HepG2 (cell line): Measurements from ENCODE around the gene CCDC91. TPM values are rescaled to one million over a fixed set of nuclear protein-coding genes. Genes with fewer than 3 reads are reported as not detected.

ENCODE experiments used
- ATAC-seq: fragments of 200-7000 bp; cut with Tn5 transposase; 3 replicates; pipeline ENCODE4 v1.9.1; 2020; ENCODE audit warnings: mild to moderate bottlenecking, moderate library complexity
- BruUV-seq: library from RNA; stranded (reverse); fragments of 400-500 nt; replicated peaks from 2 replicates; lab custom pipeline; 2021; lab: Mats Ljungman, UMichigan
- CTCF ChIA-PET: fragments of 300-600 bp; formaldehyde crosslinking; extraction: SDS; loops from one replicate; lab custom pipeline; 2021; ENCODE audit warnings: low total read pairs, inconsistent platforms, low intra/inter-chr PET ratio; lab: Yijun Ruan, JAX
- POLR2A ChIA-PET: fragments of 350-600 bp; sonication (Branson Sonifier 250); formaldehyde crosslinking; loops from one replicate; lab custom pipeline; 2020; ENCODE audit warnings: antibody characterized with exemption, inconsistent platforms; lab: Yijun Ruan, JAX
- DNase-seq: peaks from one replicate; pipeline ENCODE4 v3.0.0-alpha.2; 2015; ENCODE audit warnings: low spot score
- FAIRE-seq: peaks from 3 replicates; lab custom pipeline; 2011; peaks lifted over from hg19 to GRCh38; lab: Jason Lieb, UNC
- H2AFZ ChIP-seq: one replicate; pipeline ENCODE4 v1.6.1; 2011; ENCODE audit warnings: low read length, inconsistent platforms
- H3K27ac ChIP-seq: fragments of 300-600 bp; 3 replicates; pipeline ENCODE4 v1.8.0; 2011; ENCODE audit warnings: mixed run types, mild to moderate bottlenecking, mixed read lengths, low read length, inconsistent platforms; ENCODE audit not compliant: insufficient read depth; ENCODE audit errors: extremely low read length
- H3K27me3 ChIP-seq, 2 experiments: fragments of 200-600 bp in 1 of 2; 2 replicates in 1 of 2; 3 replicates in 1 of 2; pipeline versions ENCODE4 v1.6.0 to v1.8.0; 2011; ENCODE audit warnings: low read length in 2 of 2, mild to moderate bottlenecking in 2 of 2, moderate library complexity in 2 of 2, inconsistent platforms in 1 of 2; ENCODE audit not compliant: insufficient read depth in 2 of 2, control insufficient read depth in 1 of 2
- H3K36me3 ChIP-seq, 2 experiments: fragments of 200-600 bp in 1 of 2; replicated peaks in 1 of 2; 2 replicates in 1 of 2; 3 replicates in 1 of 2; pipeline versions ENCODE4 v1.5.1 to v1.8.0; 2011; ENCODE audit warnings: low read length in 2 of 2, inconsistent platforms in 1 of 2; ENCODE audit not compliant: insufficient read depth in 2 of 2, control insufficient read depth in 1 of 2
- H3K4me1 ChIP-seq: 2 replicates; pipeline ENCODE4 v1.5.1; 2012; ENCODE audit warnings: low read length, inconsistent platforms; ENCODE audit not compliant: insufficient read depth
- H3K4me2 ChIP-seq: 2 replicates; pipeline ENCODE4 v1.6.0; 2011; ENCODE audit warnings: low read depth, low read length, inconsistent platforms
- H3K4me3 ChIP-seq, 3 experiments: fragments of 200-600 bp in 1 of 3; sonication (generic), shearing (Covaris generic) in 1 of 3; replicated peaks in 1 of 3; 2 replicates each; pipeline ENCODE4 v1.5.1; 2011 to 2016; ENCODE audit warnings: low read length in 3 of 3, inconsistent platforms in 2 of 3, low read depth in 2 of 3, mild to moderate bottlenecking in 2 of 3, control low read depth in 1 of 3, mixed read lengths in 1 of 3; ENCODE audit not compliant: insufficient read depth in 1 of 3
- H3K79me2 ChIP-seq: one replicate; pipeline ENCODE4 v1.6.1; 2011; ENCODE audit warnings: low read length, inconsistent platforms; ENCODE audit not compliant: insufficient read depth
- H3K9ac ChIP-seq: 2 replicates; pipeline ENCODE4 v1.6.0; 2011; ENCODE audit warnings: mild to moderate bottlenecking, low read depth, low read length, inconsistent platforms; ENCODE audit not compliant: insufficient read depth
- H3K9me3 ChIP-seq: 2 replicates; pipeline ENCODE4 v1.5.1; 2012; ENCODE audit warnings: mild to moderate bottlenecking, low read length
- H4K20me1 ChIP-seq: 2 replicates; pipeline ENCODE4 v1.6.0; 2011; ENCODE audit warnings: inconsistent platforms, mild to moderate bottlenecking, low read length, moderate library complexity; ENCODE audit not compliant: insufficient read depth
- E2F5 ChIP-seq: sonication (generic); formaldehyde crosslinking; conservative IDR thresholded peaks from 2 replicates; pipeline ENCODE4 v1.4.0; 2020; ENCODE audit warnings: missing genetic modification reagents
- ESRRA ChIP-seq: sonication (generic); formaldehyde crosslinking; IDR thresholded peaks from 2 replicates; pipeline ENCODE4 v1.5.1; 2020; ENCODE audit warnings: mild to moderate bottlenecking, low read depth, missing genetic modification reagents
- KDM5A ChIP-seq: fragments of 200-600 bp; sonication (generic); IDR thresholded peaks from 2 replicates; pipeline ENCODE4 v1.7.0; 2018; ENCODE audit warnings: antibody characterized with exemption, mild to moderate bottlenecking, low read length, borderline replicate concordance
- MXD4 ChIP-seq: IDR thresholded peaks from 2 replicates; pipeline ENCODE4 v1.6.1; 2016; ENCODE audit warnings: mild to moderate bottlenecking, missing biosample characterization, missing genetic modification reagents
- PHF5A ChIP-seq: IDR thresholded peaks from one replicate; pipeline ENCODE4 v1.6.1; 2018; ENCODE audit warnings: low read depth, missing genetic modification reagents; ENCODE audit not compliant: unreplicated experiment
- PHF8 ChIP-seq: sonication (generic); formaldehyde crosslinking; IDR thresholded peaks from 2 replicates; pipeline ENCODE4 v1.5.0; 2020; ENCODE audit warnings: missing genetic modification reagents
- RFXANK ChIP-seq: IDR thresholded peaks from 2 replicates; pipeline ENCODE4 v1.6.1; 2016
- SETDB1 ChIP-seq: sonication (generic); formaldehyde crosslinking; IDR thresholded peaks from 2 replicates; pipeline ENCODE4 v1.5.1; 2020; ENCODE audit warnings: missing genetic modification reagents, mild to moderate bottlenecking, borderline replicate concordance
- TBX3 ChIP-seq: fragments of 450-650 bp; IDR thresholded peaks from 2 replicates; pipeline ENCODE4 v1.6.1; 2017; ENCODE audit warnings: antibody characterized with exemption, mild to moderate bottlenecking, inconsistent platforms, borderline replicate concordance
- ZNF180 ChIP-seq: sonication (generic); formaldehyde crosslinking; IDR thresholded peaks from 2 replicates; pipeline ENCODE4 v1.4.0; 2020; ENCODE audit warnings: low read depth, missing genetic modification reagents, borderline replicate concordance
- ZNF274 ChIP-seq: sonication (generic); formaldehyde crosslinking; IDR thresholded peaks from 2 replicates; pipeline ENCODE4 v1.5.1; 2020; ENCODE audit warnings: mild to moderate bottlenecking, missing genetic modification reagents
- ZNF367 ChIP-seq: sonication (generic); formaldehyde crosslinking; IDR thresholded peaks from 2 replicates; pipeline ENCODE4 v1.4.0; 2020; ENCODE audit warnings: missing genetic modification reagents, borderline replicate concordance
- ZNF704 ChIP-seq: sonication (generic); formaldehyde crosslinking; IDR thresholded peaks from 2 replicates; pipeline ENCODE4 v1.8.1; 2023; ENCODE audit warnings: mild to moderate bottlenecking, inconsistent platforms, moderate library complexity, missing genetic modification reagents, borderline replicate concordance
- WGBS: methylation state at CpG from one replicate; pipeline ENCODE4 v1.1.6; 2017; ENCODE audit warnings: low lambda C conversion rate; 5-methylcytosine and 5-hydroxymethylcytosine counted together
- in situ Hi-C: cut with HindIII; loops from 2 replicates; pipeline ENCODE4 v1.10.0; 2017; ENCODE audit warnings: low pct_unique_long_range_greater_than_20kb; ENCODE audit not compliant: extremely low pct_ligation_motif_present
- intact Hi-C: fragments of 100-400 bp; cut with micrococcal nuclease; formaldehyde crosslinking; loops from one replicate; pipeline ENCODE4 v1.10.0; 2022; ENCODE audit not compliant: unreplicated experiment
- polyA plus RNA-seq, 8 experiments: library from polyadenylated mRNA; depleted of rRNA in 3 of 8; stranded (reverse) in 7 of 8; unstranded in 1 of 8; fragments of >200 nt; fragmentation: Illumina TruSeq in 4 of 8; extraction: Trizol in 4 of 8; gene quantifications; 2 replicates each; pipeline versions ENCODE4 v1.2.1 to v1.2.3, GENCODE V29; 2011 to 2016; ENCODE audit warnings: low read depth in 4 of 8, missing spikeins in 1 of 8, mixed read lengths in 1 of 8; ENCODE audit not compliant: insufficient read depth in 1 of 8
- total RNA-seq, 5 experiments: library from RNA; depleted of rRNA; stranded (reverse); fragments of >200 nt; fragmentation: Illumina TruSeq; extraction: Trizol; gene quantifications; 2 replicates each; pipeline ENCODE4 v1.2.3, GENCODE V29; 2016; ENCODE audit warnings: low read depth in 1 of 5

The CCDC91 gene
- total and polyA plus RNA-seq, 2 of the 13 experiments (the other 11 are each of a cell fraction or from before 2014, with no cell fraction given) = 9.8 to 15.8 TPM

- H3K27ac ChIP-seq = no peak overlapping the region
- H3K36me3 ChIP-seq = no peaks in the 10 kb centered on the region
- H3K79me2 ChIP-seq = no peaks in the 10 kb centered on the region
- no peak overlapping the region for H3K4me2 ChIP-seq
- no peak for FAIRE-seq
- H2AFZ ChIP-seq = no peak overlapping the region
- TF ChIP-seq MXD4 (CRISPR knock-in tag) (no peak), KDM5A (no peak), PHF5A (CRISPR knock-in tag) (no peak), ZNF367 (CRISPR knock-in tag) (no peak), ZNF274 (CRISPR knock-in tag) (no peak), E2F5 (no peak), RFXANK (CRISPR knock-in tag) (no peak), ZNF180 (no peak), ZNF704 (CRISPR knock-in tag) (no peak), PHF8 (CRISPR knock-in tag) (no peak), SETDB1 (no peak), TBX3 (no peak), ESRRA (no peak)
- TF ChIP-seq, all 625 proteins: peak for 0
- in situ Hi-C loops (no loop called here), intact Hi-C loops (loop anchor here (10.0 kb wide), 1 partner anchor 62 kb away; no protein-coding TSS in a partner anchor)
- WGBS = 94% methylated on average over 1 of the region's 1 CpG
- BruUV-seq = no TSS peak
- no peaks in the 10 kb centered on the region for H4K20me1 ChIP-seq
- no peaks in the 10 kb centered on the region for H3K4me1 ChIP-seq
- no peak overlapping the region for H3K4me3 ChIP-seq
- ATAC-seq (no peak), DNase-seq (no peak)
- no peak overlapping the region for H3K9ac ChIP-seq
- POLR2A ChIA-PET = no interaction called here
- H3K9me3 ChIP-seq = no peaks in the 10 kb centered on the region
- no peaks in the 10 kb centered on the region for H3K27me3 ChIP-seq
- CTCF ChIA-PET = no interaction called here
These were observed 296.3 kb downstream of the CCDC91 start for GRCh38 chr12:28486521-28486920.
